K562 (cell line): ENCODE measurements around the gene CCN5. TPM values are rescaled to one million over a fixed set of nuclear protein-coding genes. Genes with fewer than 3 reads are reported as not detected.
A peak's percentile ranks its signal among the peaks of the same experiment; 100 is the strongest.

Experiments used
- ATAC-seq: fragments of 200-7000 bp; cut with Tn5 transposase; 3 replicates; pipeline ENCODE4 v1.9.1; 2020; ENCODE audit warnings: moderate library complexity
- BruUV-seq: library from RNA; stranded (reverse); fragments of 400-500 nt; replicated peaks from 2 replicates; lab custom pipeline; 2021; lab: Mats Ljungman, UMichigan
- CTCF ChIA-PET: fragments of 300-600 bp; formaldehyde crosslinking; extraction: SDS; loops from one replicate; lab custom pipeline; 2021; ENCODE audit warnings: low intra/inter-chr PET ratio; lab: Yijun Ruan, JAX
- POLR2A ChIA-PET: fragments of 300-600, 350-650 bp; sonication (Branson Sonifier 250); formaldehyde crosslinking; extraction: SDS; loops from one replicate; lab custom pipeline; 2021; ENCODE audit warnings: antibody characterized with exemption, inconsistent platforms; lab: Yijun Ruan, JAX
- DNase-seq, 4 experiments: peaks; one replicate each; pipeline versions ENCODE4 v3.0.0 to v3.0.0-alpha.2; 2011 to 2018; ENCODE audit warnings: low spot score in 3 of 4, mixed read lengths in 3 of 4; ENCODE audit errors: extremely low read depth in 1 of 4
- FAIRE-seq: peaks from 2 replicates; lab custom pipeline; 2011; peaks lifted over from hg19 to GRCh38; lab: Jason Lieb, UNC
- H2AFZ ChIP-seq: 2 replicates; pipeline ENCODE4 v1.6.0; 2011; ENCODE audit warnings: low read depth, low read length, control low read depth, inconsistent platforms
- H3K27ac ChIP-seq: fragments of 200-600 bp; 3 replicates; pipeline ENCODE4 v1.8.0; 2011; ENCODE audit warnings: low read depth, mild to moderate bottlenecking, control low read depth, inconsistent platforms, low read length, moderate library complexity, mixed read lengths; ENCODE audit errors: extremely low read depth
- H3K27me3 ChIP-seq, 2 experiments: fragments of 300-600 bp in 1 of 2; 2 replicates in 1 of 2; 3 replicates in 1 of 2; pipeline versions ENCODE4 v1.6.0 to v1.8.0; 2011; ENCODE audit warnings: inconsistent platforms in 2 of 2, low read length in 2 of 2, mild to moderate bottlenecking in 1 of 2, mixed read lengths in 1 of 2, moderate library complexity in 1 of 2; ENCODE audit not compliant: control insufficient read depth in 2 of 2, insufficient read depth in 2 of 2
- H3K36me3 ChIP-seq: fragments of 300-600 bp; 3 replicates; pipeline ENCODE4 v1.8.0; 2011; ENCODE audit warnings: mild to moderate bottlenecking, low read length, inconsistent platforms; ENCODE audit not compliant: control insufficient read depth, insufficient read depth
- H3K4me1 ChIP-seq, 2 experiments: fragments of 200-600 bp in 1 of 2; replicated peaks in 1 of 2; 2 replicates in 1 of 2; 3 replicates in 1 of 2; pipeline versions ENCODE4 v1.5.1 to v1.8.0; 2011; ENCODE audit warnings: inconsistent platforms in 2 of 2, low read length in 2 of 2, mild to moderate bottlenecking in 1 of 2, mixed read lengths in 1 of 2, moderate library complexity in 1 of 2; ENCODE audit not compliant: control insufficient read depth in 2 of 2, insufficient read depth in 2 of 2
- H3K4me2 ChIP-seq: 2 replicates; pipeline ENCODE4 v1.6.1; 2011; ENCODE audit warnings: low read length, control low read depth, inconsistent platforms, mixed read lengths; ENCODE audit not compliant: insufficient read depth
- H3K4me3 ChIP-seq: fragments of 200-600 bp; sonication (generic), shearing (Covaris generic); 2 replicates; pipeline ENCODE4 v1.5.1; 2016; ENCODE audit warnings: control low read depth, inconsistent platforms
- H3K79me2 ChIP-seq: fragments of 200-600 bp; 3 replicates; pipeline ENCODE4 v1.8.0; 2011; ENCODE audit warnings: low read length, inconsistent platforms; ENCODE audit not compliant: control insufficient read depth, insufficient read depth
- H3K9ac ChIP-seq, 2 experiments: 2 replicates each; pipeline versions ENCODE4 v1.6.0 to v1.6.1; 2011; ENCODE audit warnings: low read depth in 2 of 2, low read length in 2 of 2, control low read depth in 1 of 2, inconsistent platforms in 1 of 2, mild to moderate bottlenecking in 1 of 2, mixed read lengths in 1 of 2; ENCODE audit not compliant: insufficient read depth in 1 of 2
- H3K9me1 ChIP-seq: one replicate; pipeline ENCODE4 v1.6.0; 2011; ENCODE audit warnings: inconsistent platforms, mild to moderate bottlenecking, low read length, moderate library complexity; ENCODE audit not compliant: control insufficient read depth, insufficient read depth
- H3K9me3 ChIP-seq: replicated peaks from 2 replicates; pipeline ENCODE4 v1.5.1; 2011; ENCODE audit warnings: low read depth, low read length, inconsistent platforms; ENCODE audit not compliant: control insufficient read depth, insufficient read depth
- H4K20me1 ChIP-seq: replicated peaks from 2 replicates; pipeline ENCODE4 v1.6.1; 2011; ENCODE audit warnings: low read length, inconsistent platforms, mixed read lengths; ENCODE audit not compliant: control insufficient read depth, insufficient read depth
- ARID1B ChIP-seq: fragments of 450-650 bp; IDR thresholded peaks from 2 replicates; pipeline ENCODE4 v1.6.1; 2016; ENCODE audit warnings: antibody characterized with exemption, mild to moderate bottlenecking, inconsistent platforms
- BCOR ChIP-seq: fragments of 450-650 bp; IDR thresholded peaks from 2 replicates; pipeline ENCODE4 v1.6.1; 2016
- GMEB1 ChIP-seq: fragments of 250-450 bp; sonication (Bioruptor Pico); IDR thresholded peaks from 2 replicates; pipeline ENCODE4 v1.4.0; 2020; ENCODE audit warnings: mild to moderate bottlenecking
- KAT8 ChIP-seq: fragments of 450-650 bp; IDR thresholded peaks from 2 replicates; pipeline ENCODE4 v1.6.1; 2016; ENCODE audit warnings: low read depth, mild to moderate bottlenecking
- MED1 ChIP-seq: sonication (generic); formaldehyde crosslinking; IDR thresholded peaks from 2 replicates; pipeline ENCODE4 v1.8.1; 2023; ENCODE audit warnings: missing genetic modification reagents, borderline replicate concordance
- NR2C1 ChIP-seq, 2 experiments: fragments of 450-650 bp; IDR thresholded peaks; 2 replicates each; pipeline ENCODE4 v1.6.1; 2017; ENCODE audit warnings: mild to moderate bottlenecking in 2 of 2, antibody characterized with exemption in 1 of 2, inconsistent platforms in 1 of 2, missing compliant biosample characterization in 1 of 2, missing genetic modification characterization in 1 of 2
- RBM25 ChIP-seq: fragments of 200-400 bp; formaldehyde crosslinking; IDR thresholded peaks from 2 replicates; pipeline ENCODE4 v1.6.1; 2018; ENCODE audit warnings: low read length, low read depth, moderate library complexity; ENCODE audit not compliant: severe bottlenecking
- STAT5B ChIP-seq: fragments of 250-450 bp; sonication (Bioruptor Pico); IDR thresholded peaks from 2 replicates; pipeline ENCODE4 v1.8.0; 2021; ENCODE audit warnings: mild to moderate bottlenecking, inconsistent platforms
- ZC3H4 ChIP-seq: sonication (generic); formaldehyde crosslinking; IDR thresholded peaks from 2 replicates; pipeline ENCODE4 v1.9.0; 2021; ENCODE audit warnings: missing genetic modification reagents, borderline replicate concordance
- ZFP36 ChIP-seq: fragments of 150-350 bp; IDR thresholded peaks from 2 replicates; pipeline ENCODE4 v1.6.1; 2018; ENCODE audit warnings: low read length, low read depth; ENCODE audit not compliant: partially characterized antibody
- ZNF395 ChIP-seq: fragments of 200-800 bp; sonication (Bioruptor generic); IDR thresholded peaks from 2 replicates; pipeline ENCODE4 v1.6.1; 2017; ENCODE audit warnings: missing genetic modification characterization, missing compliant biosample characterization
- ZNF436 ChIP-seq: fragments of 250-450, 450-650 bp; sonication (Bioruptor Pico); formaldehyde crosslinking; IDR thresholded peaks from 2 replicates; pipeline ENCODE4 v1.7.0; 2020; ENCODE audit warnings: mild to moderate bottlenecking
- WGBS: fragments of 100-300 bp; shearing (Covaris generic); methylation state at CpG from one replicate; pipeline ENCODE4 v1.1.6; 2016; ENCODE audit warnings: low coverage, mixed read lengths; ENCODE audit not compliant: insufficient coverage; ENCODE audit errors: missing lambda C conversion rate; 5-methylcytosine and 5-hydroxymethylcytosine counted together
- in situ Hi-C: fragments of 300-500 bp; cut with MboI; formaldehyde crosslinking; loops from 4 replicates; pipeline ENCODE4 v1.15.0; 2018; ENCODE audit warnings: inconsistent platforms, mixed read lengths
- intact Hi-C: fragments of 100-400 bp; cut with micrococcal nuclease; formaldehyde crosslinking; loops from 2 replicates; pipeline ENCODE4 v1.14.2; 2022
- polyA plus RNA-seq, 8 experiments: library from polyadenylated mRNA; depleted of rRNA in 4 of 8; stranded (reverse) in 5 of 8; unstranded in 3 of 8; fragments of >200 nt; fragmentation: Nextera tagmentation in 2 of 8; fragmentation: Illumina TruSeq in 1 of 8; extraction: Ambion mirVana in 2 of 8; extraction: Trizol in 1 of 8; gene quantifications; 2 replicates each; pipeline versions ENCODE4 v1.2.1 to v1.2.3, GENCODE V29; 2011 to 2014; ENCODE audit warnings: inconsistent platforms in 1 of 8, missing spikeins in 1 of 8
- total RNA-seq, 7 experiments: library from RNA; depleted of rRNA in 6 of 7; stranded (reverse); fragments of >200 nt in 6 of 7; fragmentation: Illumina TruSeq in 2 of 7; extraction: Trizol in 2 of 7; gene quantifications; 2 replicates each; pipeline versions ENCODE4 v1.2.1 to v1.2.3, GENCODE V29; 2011 to 2021; ENCODE audit warnings: low replicate concordance in 1 of 7
- TF ChIP-seq, protein P1 (sequence below): fragments of 450-650 bp; IDR thresholded peaks from 2 replicates; pipeline ENCODE4 v1.6.1; 2016

The CCN5 gene
- total and polyA plus RNA-seq, 9 of the 15 experiments (the other 6 are each of a cell fraction or from before 2014, with no cell fraction given): not detected

- 6% methylated on average over 9 of the region's 9 CpGs for WGBS
- ChIA-PET CTCF (no interaction called here), POLR2A (interaction anchor here (1.2 kb wide), 1 partner anchor 13 kb away, joined by 4 read pairs; no protein-coding TSS in a partner anchor)
- Histone ChIP-seq H3K27me3 (peaks cover 40 to 72% of the 10 kb centered on the region in 2 experiments), H3K4me1 (peaks cover 0 to 10% of the 10 kb centered on the region in 2 experiments; a peak in 2 of 5 replicates), H3K79me2 (no peaks in the 10 kb centered on the region), H3K9ac (no peak overlapping the region), H3K9me1 (no peaks in the 10 kb centered on the region), H3K4me3 (no peak overlapping the region), H3K9me3 (no peaks in the 10 kb centered on the region), H3K27ac (no peak overlapping the region), H3K36me3 (no peaks in the 10 kb centered on the region), H4K20me1 (peaks cover 8% of the 10 kb centered on the region; the same call in 1 of the 2 replicates), H3K4me2 (no peak overlapping the region), H2AFZ (no peak overlapping the region)
- TF ChIP-seq BCOR: 0 out of 2 replicates have a peak, but pooled peaks have one; percentile 12
- no peak for TF ChIP-seq ZC3H4 (CRISPR knock-in tag)
- no peak for TF ChIP-seq MED1 (CRISPR knock-in tag)
- TF ChIP-seq, protein P1, sequence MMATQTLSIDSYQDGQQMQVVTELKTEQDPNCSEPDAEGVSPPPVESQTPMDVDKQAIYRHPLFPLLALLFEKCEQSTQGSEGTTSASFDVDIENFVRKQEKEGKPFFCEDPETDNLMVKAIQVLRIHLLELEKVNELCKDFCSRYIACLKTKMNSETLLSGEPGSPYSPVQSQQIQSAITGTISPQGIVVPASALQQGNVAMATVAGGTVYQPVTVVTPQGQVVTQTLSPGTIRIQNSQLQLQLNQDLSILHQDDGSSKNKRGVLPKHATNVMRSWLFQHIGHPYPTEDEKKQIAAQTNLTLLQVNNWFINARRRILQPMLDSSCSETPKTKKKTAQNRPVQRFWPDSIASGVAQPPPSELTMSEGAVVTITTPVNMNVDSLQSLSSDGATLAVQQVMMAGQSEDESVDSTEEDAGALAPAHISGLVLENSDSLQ: no peak
- TF ChIP-seq NR2C1 (IDR thresholded peaks at IDR 0.05): no peak
- no peak for TF ChIP-seq NR2C1 (tag; IDR thresholded peaks at IDR 0.05)
- TF ChIP-seq GMEB1: no peak
- peak; percentile 80 for TF ChIP-seq RBM25
- peak; percentile 64 for TF ChIP-seq ZFP36
- no peak for TF ChIP-seq ZNF436 (CRISPR knock-in tag)
- no peak for TF ChIP-seq KAT8
- no peak for TF ChIP-seq ARID1B
- TF ChIP-seq STAT5B (CRISPR knock-in tag): no peak
- no peak for TF ChIP-seq ZNF395 (CRISPR knock-in tag)
- in situ Hi-C loops (no loop called here), intact Hi-C loops (no loop called here)
- DNase-seq: no peak
- FAIRE-seq: no peak
- no peak for ATAC-seq
- no TSS peak for BruUV-seq
These were observed 8.7 kb downstream of the CCN5 start for GRCh38 chr20:44723798-44724362.
